GM23338 (cell line): ENCODE measurements around the gene PLEKHM2. TPM values are rescaled to one million over a fixed set of nuclear protein-coding genes. Genes with fewer than 3 reads are reported as not detected.

Source experiments
- ATAC-seq: fragments of 200-7000 bp; cut with Tn5 transposase; 3 replicates; pipeline ENCODE4 v1.9.1; 2020
- DNase-seq: peaks from one replicate; pipeline ENCODE4 v3.0.0-alpha.2; 2015; ENCODE audit warnings: low spot score
- H2AFZ ChIP-seq: fragments of 200-600 bp; sonication (generic); 2 replicates; pipeline ENCODE4 v1.8.0; 2016; ENCODE audit warnings: antibody characterized with exemption, mild to moderate bottlenecking, moderate library complexity
- H3F3A ChIP-seq: fragments of 200-600 bp; sonication (generic); replicated peaks from 2 replicates; pipeline ENCODE4 v1.8.0; 2017; ENCODE audit warnings: antibody characterized with exemption, mixed run types, low read depth
- H3K27ac ChIP-seq: fragments of 200-600 bp; sonication (generic); 2 replicates; pipeline ENCODE4 v1.6.1; 2016; ENCODE audit warnings: low read depth
- H3K27me3 ChIP-seq: fragments of 200-600 bp; sonication (generic); 2 replicates; pipeline ENCODE4 v1.8.0; 2016; ENCODE audit warnings: mild to moderate bottlenecking, mixed run types, moderate library complexity; ENCODE audit not compliant: insufficient read depth
- H3K36me3 ChIP-seq: fragments of 200-600 bp; sonication (generic); 2 replicates; pipeline ENCODE4 v1.8.0; 2016; ENCODE audit warnings: mild to moderate bottlenecking; ENCODE audit not compliant: insufficient read depth
- H3K4me1 ChIP-seq: fragments of 200-600 bp; sonication (generic); 2 replicates; pipeline ENCODE4 v1.8.0; 2016; ENCODE audit warnings: mild to moderate bottlenecking, moderate library complexity; ENCODE audit not compliant: insufficient read depth
- H3K4me2 ChIP-seq: fragments of 200-600 bp; sonication (generic); 2 replicates; pipeline ENCODE4 v1.7.1; 2017; ENCODE audit warnings: mixed run types
- H3K4me3 ChIP-seq: fragments of 200-600 bp; sonication (generic); 2 replicates; pipeline ENCODE4 v1.6.1; 2016; ENCODE audit warnings: mixed run types
- H3K79me2 ChIP-seq: fragments of 200-600 bp; sonication (generic); replicated peaks from 2 replicates; pipeline ENCODE4 v1.8.0; 2017; ENCODE audit warnings: mild to moderate bottlenecking; ENCODE audit not compliant: insufficient read depth
- H3K9me2 ChIP-seq: fragments of 200-600 bp; sonication (generic); 2 replicates; pipeline ENCODE4 v1.8.0; 2017; ENCODE audit not compliant: insufficient read depth
- H4K20me1 ChIP-seq: fragments of 200-600 bp; sonication (generic); replicated peaks from 2 replicates; pipeline ENCODE4 v1.8.0; 2017; ENCODE audit warnings: mild to moderate bottlenecking; ENCODE audit not compliant: insufficient read depth
- H3K27ac Mint-ChIP-seq: 2 replicates; pipeline ENCODE4 v1.8.0; 2020; ENCODE audit warnings: inconsistent platforms, mild to moderate bottlenecking, moderate library complexity, mixed read lengths
- H3K27me3 Mint-ChIP-seq: 3 replicates; pipeline ENCODE4 v1.8.0; 2022; ENCODE audit warnings: low read depth, mild to moderate bottlenecking, moderate library complexity, mixed read lengths, inconsistent platforms; ENCODE audit not compliant: insufficient read depth, poor library complexity
- H3K36me3 Mint-ChIP-seq: 3 replicates; pipeline ENCODE4 v1.8.0; 2021; ENCODE audit warnings: low read depth, mild to moderate bottlenecking, inconsistent platforms, moderate library complexity, mixed read lengths
- H3K4me1 Mint-ChIP-seq: 3 replicates; pipeline ENCODE4 v1.8.0; 2020; ENCODE audit warnings: mild to moderate bottlenecking, inconsistent platforms, mixed read lengths
- H3K4me3 Mint-ChIP-seq: 3 replicates; pipeline ENCODE4 v1.8.0; 2021; ENCODE audit warnings: moderate library complexity, mild to moderate bottlenecking, inconsistent platforms, mixed read lengths
- H3K9me3 Mint-ChIP-seq: 3 replicates; pipeline ENCODE4 v1.8.0; 2020; ENCODE audit warnings: moderate library complexity, mild to moderate bottlenecking, inconsistent platforms, mixed read lengths
- CREB1 ChIP-seq: fragments of 250-450 bp; sonication (Bioruptor Pico); IDR thresholded peaks from 2 replicates; pipeline ENCODE4 v1.5.0; 2020; ENCODE audit warnings: low read depth, mild to moderate bottlenecking, moderate library complexity
- CTCF ChIP-seq, 2 experiments: fragments of 200-600 bp in 1 of 2; sonication (generic) in 1 of 2; conservative IDR thresholded peaks; 2 replicates each; pipeline versions ENCODE4 v1.5.1 to v1.6.1; 2016 to 2017; ENCODE audit warnings: antibody characterized with exemption in 2 of 2, low read depth in 2 of 2, mild to moderate bottlenecking in 2 of 2, moderate library complexity in 1 of 2
- ETS1 ChIP-seq: IDR thresholded peaks from 2 replicates; pipeline ENCODE4 v1.6.1; 2016; ENCODE audit warnings: antibody characterized with exemption
- EZH2 ChIP-seq: fragments of 200-600 bp; sonication (generic); IDR thresholded peaks from one replicate; pipeline ENCODE4 v1.8.0; 2017; ENCODE audit warnings: antibody characterized with exemption, mild to moderate bottlenecking, low read depth; ENCODE audit not compliant: unreplicated experiment
- EZH2phosphoT487 ChIP-seq: fragments of 200-600 bp; sonication (generic); IDR thresholded peaks from one replicate; pipeline ENCODE4 v1.8.1; 2018; ENCODE audit warnings: antibody characterized with exemption; ENCODE audit not compliant: unreplicated experiment
- JUNB ChIP-seq: IDR thresholded peaks from one replicate; pipeline ENCODE4 v1.6.1; 2016; ENCODE audit warnings: antibody characterized with exemption; ENCODE audit not compliant: unreplicated experiment
- NANOG ChIP-seq: IDR thresholded peaks from 2 replicates; pipeline ENCODE4 v1.6.1; 2016; ENCODE audit warnings: antibody characterized with exemption, borderline replicate concordance
- POLR2AphosphoS5 ChIP-seq: IDR thresholded peaks from 2 replicates; pipeline ENCODE4 v1.6.1; 2016; ENCODE audit warnings: antibody characterized with exemption, low read depth
- REST ChIP-seq: IDR thresholded peaks from one replicate; pipeline ENCODE4 v1.6.1; 2018; ENCODE audit warnings: antibody characterized with exemption; ENCODE audit not compliant: unreplicated experiment
- STAT1 ChIP-seq: IDR thresholded peaks from one replicate; pipeline ENCODE4 v1.6.1; 2016; ENCODE audit warnings: antibody characterized with exemption; ENCODE audit not compliant: unreplicated experiment
- ZNF114 ChIP-seq: fragments of 250-450 bp; sonication (Bioruptor Pico); IDR thresholded peaks from 2 replicates; pipeline ENCODE4 v1.5.0; 2020; ENCODE audit warnings: mild to moderate bottlenecking, moderate library complexity
- ZNF331 ChIP-seq: fragments of 250-450 bp; sonication (Bioruptor Pico); IDR thresholded peaks from 2 replicates; pipeline ENCODE4 v1.5.0; 2020; ENCODE audit warnings: low read depth, mild to moderate bottlenecking, moderate library complexity
- ZNF462 ChIP-seq: fragments of 250-450 bp; sonication (Bioruptor Pico); IDR thresholded peaks from 2 replicates; pipeline ENCODE4 v1.5.0; 2020; ENCODE audit warnings: mild to moderate bottlenecking, moderate library complexity
- polyA plus RNA-seq: library from polyadenylated mRNA; unstranded; fragments of >200 nt; fragmentation: Nextera tagmentation; extraction: Ambion mirVana; gene quantifications from 2 replicates; pipeline ENCODE4 v1.2.1, GENCODE V29; 2016
- total RNA-seq: library from RNA; depleted of rRNA; stranded (reverse); fragments of >200 nt; shearing (Covaris generic); gene quantifications from 2 replicates; pipeline ENCODE4 v1.2.3, GENCODE V29; 2014

Gene PLEKHM2
- total and polyA plus RNA-seq, 2 experiments from 2014 or later = 11.2 to 40.0 TPM

GRCh38 chr1:15726508-15726907 is 42.4 kb downstream of the PLEKHM2 start:
- no peak for ATAC-seq
- Mint-ChIP-seq H3K27ac (no peak overlapping the region), H3K4me3 (no peak overlapping the region), H3K9me3 (no peaks in the 10 kb centered on the region), H3K27me3 (peaks cover 8% of the 10 kb centered on the region), H3K36me3 (peaks cover 26% of the 10 kb centered on the region), H3K4me1 (no peaks in the 10 kb centered on the region)
- TF ChIP-seq ZNF331 (CRISPR knock-in tag) = no peak
- TF ChIP-seq EZH2phosphoT487 = no peak
- TF ChIP-seq ZNF114 = no peak
- no peak for TF ChIP-seq ZNF462 (CRISPR knock-in tag)
- TF ChIP-seq CTCF (conservative IDR thresholded peaks at IDR 0.05; ENCODE audit: low read depth in 2 of 2) = no peak
- no peak for TF ChIP-seq STAT1
- TF ChIP-seq REST = no peak
- TF ChIP-seq EZH2 = no peak
- no peak for TF ChIP-seq JUNB
- TF ChIP-seq CREB1 (CRISPR knock-in tag) = no peak
- no peak for TF ChIP-seq ETS1
- TF ChIP-seq POLR2AphosphoS5 = no peak
- no peak for TF ChIP-seq NANOG
- no peak for DNase-seq
- Histone ChIP-seq H3K4me1 (no peaks in the 10 kb centered on the region), H3F3A (no peaks in the 10 kb centered on the region), H3K27me3 (no peaks in the 10 kb centered on the region), H3K36me3 (no peaks in the 10 kb centered on the region; the same call in 1 of the 2 replicates), H4K20me1 (no peaks in the 10 kb centered on the region; the same call in none of the 2 replicates), H3K79me2 (no peaks in the 10 kb centered on the region), H3K4me2 (no peak overlapping the region), H3K9me2 (no peaks in the 10 kb centered on the region), H3K27ac (no peak overlapping the region), H2AFZ (no peak overlapping the region), H3K4me3 (no peak overlapping the region)
